Measurements from ENCODE around the gene FNIP2. TPM values are rescaled to one million over a fixed set of nuclear protein-coding genes. Genes with fewer than 3 reads are reported as not detected.

The FNIP2 gene
- total and polyA plus RNA-seq, 7 donors: 15.6 to 92.1 (median 33.3) TPM

GRCh38 chr4:158769175-158769921, 522 bp downstream of the FNIP2 start:
- H3K27ac ChIP-seq: peak overlapping the region; percentile 96
- 1% methylated on average over 41 to 49 of the region's 49 CpGs for WGBS, 3 donors
- no peaks in the 10 kb centered on the region for H3K9me3 ChIP-seq
- DNase-seq (peak; percentile 53 to 68), ATAC-seq (peak; percentile 43 to 62 (median 50))
- no peak for TF ChIP-seq CTCF (IDR thresholded peaks at IDR 0.05)
- no peaks in the 10 kb centered on the region for H3K36me3 ChIP-seq (ENCODE audit: insufficient read depth in 1 of 2, low read depth in 1 of 2)
- no peaks in the 10 kb centered on the region for H3K27me3 ChIP-seq (ENCODE audit: insufficient read depth in 3 of 3, low read length in 2 of 3)
- intact Hi-C loops (cut with DNase I): loop anchor here (1.0 to 5.0 kb wide), 5 partner anchors 37 to 333 kb away; partner anchors contain the start of gene RAPGEF2 (in 1 of the 2)
- H3K4me1 ChIP-seq: peaks cover 50% of the 10 kb centered on the region
- H3K4me3 ChIP-seq: peak overlapping the region; percentile 70

- Histone ChIP-seq H3K36me3 (ENCODE audit: insufficient read depth in 1 of 2, low read depth in 1 of 2) (no peaks in the 10 kb centered on the region), H3K4me1 (peaks cover 63% of the 10 kb centered on the region), H3K27me3 (ENCODE audit: insufficient read depth in 3 of 3, low read length in 2 of 3) (no peaks in the 10 kb centered on the region), H3K9me3 (no peaks in the 10 kb centered on the region), H3K27ac (peak overlapping the region; percentile 96), H3K4me3 (peak overlapping the region; percentile 70)
- ATAC-seq (no peak), DNase-seq (no peak)
- intact Hi-C loops (cut with DNase I): no loop called here
- WGBS, 3 donors: 56 to 72% (median 62%) methylated on average over 5 of the region's 5 CpGs
- no peak for TF ChIP-seq CTCF (IDR thresholded peaks at IDR 0.05)
Observed at GRCh38 chr4:158770671-158771070, 1.8 kb downstream of the FNIP2 start.

GRCh38 chr4:158771776-158772175, 3.0 kb downstream of the FNIP2 start:
- peak overlapping the region; percentile 70 for H3K4me3 ChIP-seq
- H3K4me1 ChIP-seq: peaks cover 74% of the 10 kb centered on the region
- TF ChIP-seq CTCF (IDR thresholded peaks at IDR 0.05): no peak
- no peaks in the 10 kb centered on the region for H3K27me3 ChIP-seq (ENCODE audit: insufficient read depth in 3 of 3, low read length in 2 of 3)
- peak overlapping the region; percentile 96 for H3K27ac ChIP-seq
- no peaks in the 10 kb centered on the region for H3K9me3 ChIP-seq
- 32 to 58% (median 37%) methylated on average over 2 of the region's 2 CpGs for WGBS, 3 donors
- intact Hi-C loops (cut with DNase I): loop anchor here in 1 of 2 donors (2.0 kb wide), 1 partner anchor 39 kb away; no protein-coding TSS in a partner anchor
- ATAC-seq: no peak
- no peaks in the 10 kb centered on the region for H3K36me3 ChIP-seq (ENCODE audit: insufficient read depth in 1 of 2, low read depth in 1 of 2)
- DNase-seq: no peak

GRCh38 chr4:158775091-158775651, 6.3 kb downstream of the FNIP2 start:
- TF ChIP-seq CTCF (IDR thresholded peaks at IDR 0.05): no peak
- H3K4me1 ChIP-seq: peaks cover 100% of the 10 kb centered on the region
- no peaks in the 10 kb centered on the region for H3K9me3 ChIP-seq
- peak overlapping the region; percentile 33 for H3K4me3 ChIP-seq
- WGBS, 3 donors: 0 to 3% (median 3%) methylated on average over 1 of the region's 1 CpG
- no peaks in the 10 kb centered on the region for H3K27me3 ChIP-seq (ENCODE audit: insufficient read depth in 3 of 3, low read length in 2 of 3)
- no peaks in the 10 kb centered on the region for H3K36me3 ChIP-seq (ENCODE audit: insufficient read depth in 1 of 2, low read depth in 1 of 2)
- H3K27ac ChIP-seq: peak overlapping the region; percentile 70
- DNase-seq: no peak
- ATAC-seq: peak; percentile 38 to 81 (median 70)
- intact Hi-C loops (cut with DNase I): loop anchor here in 1 of 2 donors (5.0 kb wide), 1 partner anchor 37 kb away; no protein-coding TSS in a partner anchor
